ENCODE data around the gene BCAS3. TPM values are rescaled to one million over a fixed set of nuclear protein-coding genes. Genes with fewer than 3 reads are reported as not detected.
"Not testable (repeated sequence)": the region's sequence is repeated elsewhere in the genome, so short reads cannot be mapped to it uniquely, and the experiment has no call there.

Gene BCAS3
- total RNA-seq, 1 donor from 2014 or later: 64.9 TPM

DNA sequence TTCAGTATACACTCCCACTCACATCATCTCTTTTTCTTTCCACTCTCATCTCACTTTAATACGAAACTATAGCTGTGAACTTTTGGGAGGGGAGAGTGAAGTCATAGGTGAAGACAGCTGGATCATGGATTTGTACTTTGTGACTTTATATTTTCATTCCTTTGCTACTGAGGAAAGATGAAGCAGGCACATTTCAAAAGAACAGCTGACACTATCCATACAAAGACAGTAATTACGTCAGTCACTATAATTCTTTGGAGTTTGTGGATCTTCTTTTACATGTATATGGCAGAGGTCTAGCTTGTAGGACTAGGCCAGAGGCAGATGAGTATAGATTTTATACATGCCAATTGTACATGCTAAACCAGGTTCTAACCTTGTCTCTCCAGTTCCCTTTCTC, 346.3 kb downstream of the BCAS3 start:
- TF ChIP-seq, protein P1, sequence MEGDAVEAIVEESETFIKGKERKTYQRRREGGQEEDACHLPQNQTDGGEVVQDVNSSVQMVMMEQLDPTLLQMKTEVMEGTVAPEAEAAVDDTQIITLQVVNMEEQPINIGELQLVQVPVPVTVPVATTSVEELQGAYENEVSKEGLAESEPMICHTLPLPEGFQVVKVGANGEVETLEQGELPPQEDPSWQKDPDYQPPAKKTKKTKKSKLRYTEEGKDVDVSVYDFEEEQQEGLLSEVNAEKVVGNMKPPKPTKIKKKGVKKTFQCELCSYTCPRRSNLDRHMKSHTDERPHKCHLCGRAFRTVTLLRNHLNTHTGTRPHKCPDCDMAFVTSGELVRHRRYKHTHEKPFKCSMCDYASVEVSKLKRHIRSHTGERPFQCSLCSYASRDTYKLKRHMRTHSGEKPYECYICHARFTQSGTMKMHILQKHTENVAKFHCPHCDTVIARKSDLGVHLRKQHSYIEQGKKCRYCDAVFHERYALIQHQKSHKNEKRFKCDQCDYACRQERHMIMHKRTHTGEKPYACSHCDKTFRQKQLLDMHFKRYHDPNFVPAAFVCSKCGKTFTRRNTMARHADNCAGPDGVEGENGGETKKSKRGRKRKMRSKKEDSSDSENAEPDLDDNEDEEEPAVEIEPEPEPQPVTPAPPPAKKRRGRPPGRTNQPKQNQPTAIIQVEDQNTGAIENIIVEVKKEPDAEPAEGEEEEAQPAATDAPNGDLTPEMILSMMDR (IDR thresholded peaks at IDR 0.05; ENCODE audit: unreplicated experiment): no peak
- H3K4me1 Mint-ChIP-seq: peaks cover 25% of the 10 kb centered on the region
- H3K9me3 Mint-ChIP-seq: peaks cover 5% of the 10 kb centered on the region
- H3K4me3 Mint-ChIP-seq: no peak overlapping the region
- DNase-seq (ENCODE audit: low spot score in 2 of 2, unreplicated experiment in 2 of 2): no peak
- H3K36me3 Mint-ChIP-seq: peaks cover 2% of the 10 kb centered on the region
- peak overlapping the region; percentile 72 for H3K27ac Mint-ChIP-seq
- H3K27me3 Mint-ChIP-seq (ENCODE audit: low read depth): no peaks in the 10 kb centered on the region

DNA sequence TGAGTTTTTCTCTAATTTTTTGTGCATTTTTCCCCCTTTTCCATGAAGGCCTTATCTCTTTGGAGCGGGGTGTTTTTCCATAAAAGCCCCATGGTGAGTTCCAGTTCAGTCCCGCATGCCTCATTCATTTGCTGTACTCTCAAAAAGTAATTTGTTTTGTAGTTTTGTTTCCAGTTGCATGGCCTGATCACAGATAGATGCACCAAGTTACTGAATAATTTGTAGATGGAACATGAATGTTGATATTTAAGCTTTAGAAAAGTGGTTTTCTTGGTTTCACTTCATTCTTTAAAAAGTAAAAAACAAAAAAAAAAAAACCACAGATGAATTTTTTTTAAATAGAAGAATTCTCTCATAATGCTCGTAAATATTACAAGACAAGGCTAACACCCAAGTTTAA, 349.2 kb downstream of the BCAS3 start:
- Mint-ChIP-seq H3K27ac (peak overlapping the region; percentile 47), H3K36me3 (peaks cover 2% of the 10 kb centered on the region), H3K4me1 (peaks cover 23% of the 10 kb centered on the region), H3K4me3 (no peak overlapping the region), H3K27me3 (ENCODE audit: low read depth) (no peaks in the 10 kb centered on the region), H3K9me3 (peaks cover 5% of the 10 kb centered on the region)
- DNase-seq (ENCODE audit: low spot score in 2 of 2, unreplicated experiment in 2 of 2): no peak
- TF ChIP-seq, protein P1 (IDR thresholded peaks at IDR 0.05; ENCODE audit: unreplicated experiment): no peak

DNA sequence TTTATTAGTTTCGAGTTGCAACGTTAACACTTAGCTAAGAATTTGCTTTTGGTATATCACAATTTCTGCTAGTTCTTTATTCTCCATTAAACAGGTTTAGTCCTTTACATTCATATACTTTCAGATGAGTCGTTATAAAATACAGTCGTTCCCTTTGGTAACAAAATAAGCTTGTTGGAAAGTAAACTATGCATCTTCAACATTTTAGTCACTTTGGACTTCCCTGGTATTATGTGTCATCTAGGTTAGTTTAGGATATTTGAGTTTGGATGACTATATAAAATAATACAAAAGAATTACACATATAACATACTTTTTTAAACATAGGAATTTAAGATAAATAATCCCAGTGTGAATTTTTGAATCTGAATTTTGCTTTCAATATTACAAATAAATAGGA, 351.5 kb downstream of the BCAS3 start:
- Mint-ChIP-seq H3K9me3 (peaks cover 5% of the 10 kb centered on the region), H3K4me3 (no peak overlapping the region), H3K27ac (peak overlapping the region; percentile 47), H3K4me1 (peaks cover 22% of the 10 kb centered on the region), H3K36me3 (peaks cover 2% of the 10 kb centered on the region), H3K27me3 (ENCODE audit: low read depth) (no peaks in the 10 kb centered on the region)
- DNase-seq (ENCODE audit: low spot score in 2 of 2, unreplicated experiment in 2 of 2): no peak
- TF ChIP-seq, protein P1 (IDR thresholded peaks at IDR 0.05; ENCODE audit: unreplicated experiment): no peak

DNA sequence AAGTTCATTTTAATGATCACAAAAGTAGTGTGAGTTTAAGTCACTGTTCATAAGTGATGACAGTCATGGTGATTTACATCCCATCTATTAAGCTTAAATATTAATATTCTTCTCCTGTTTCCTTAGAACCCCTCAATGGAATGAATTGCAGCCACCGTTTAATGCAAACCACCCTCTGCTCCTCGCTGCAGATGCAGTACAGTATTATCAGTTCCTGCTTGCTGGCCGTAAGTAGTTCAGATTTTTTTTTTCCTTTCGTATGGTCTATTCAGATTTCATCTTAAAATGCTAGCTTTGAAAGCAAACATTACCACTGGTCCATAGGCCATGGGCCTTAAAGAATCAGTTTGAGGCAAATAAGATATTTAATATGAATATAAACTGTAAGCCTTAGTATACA, 363.0 kb downstream of the BCAS3 start:
- peaks cover 12% of the 10 kb centered on the region for H3K4me1 Mint-ChIP-seq

DNA sequence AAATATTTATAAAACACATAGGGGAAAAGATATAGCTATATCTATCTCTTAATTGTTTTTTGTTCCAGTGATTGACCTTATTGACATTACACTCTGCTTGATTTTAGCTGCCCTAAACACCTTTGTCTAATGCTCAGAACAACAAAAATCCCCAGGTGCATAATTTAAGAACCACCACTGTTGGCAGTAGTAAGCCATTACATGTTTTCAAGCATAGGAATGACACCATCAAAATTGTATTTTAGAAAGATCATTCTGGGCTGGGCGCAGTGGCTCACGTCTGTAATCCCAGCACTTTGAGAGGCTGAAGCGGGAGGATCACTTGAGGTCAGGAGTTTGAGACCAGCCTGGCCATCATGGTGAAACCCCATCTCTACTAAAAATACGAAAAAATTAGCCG, 364.7 kb downstream of the BCAS3 start:
- not testable (repeated sequence) for H3K27ac Mint-ChIP-seq; DNase-seq (ENCODE audit: low spot score in 2 of 2, unreplicated experiment in 2 of 2); H3K4me3 Mint-ChIP-seq; H3K9me3 Mint-ChIP-seq; H3K27me3 Mint-ChIP-seq (ENCODE audit: low read depth)
- peaks cover 16% of the 10 kb centered on the region for H3K36me3 Mint-ChIP-seq
- H3K4me1 Mint-ChIP-seq: peaks cover 16% of the 10 kb centered on the region

More for the DNA sequence above, 363.0 kb downstream of the BCAS3 start:
- Mint-ChIP-seq H3K27me3 (ENCODE audit: low read depth) (no peaks in the 10 kb centered on the region), H3K27ac (peak overlapping the region; percentile 7), H3K4me3 (no peak overlapping the region), H3K9me3 (peaks cover 10% of the 10 kb centered on the region), H3K36me3 (peaks cover 25% of the 10 kb centered on the region)
- TF ChIP-seq, protein P1 (IDR thresholded peaks at IDR 0.05; ENCODE audit: unreplicated experiment): no peak
- no peak for DNase-seq (ENCODE audit: low spot score in 2 of 2, unreplicated experiment in 2 of 2)

DNA sequence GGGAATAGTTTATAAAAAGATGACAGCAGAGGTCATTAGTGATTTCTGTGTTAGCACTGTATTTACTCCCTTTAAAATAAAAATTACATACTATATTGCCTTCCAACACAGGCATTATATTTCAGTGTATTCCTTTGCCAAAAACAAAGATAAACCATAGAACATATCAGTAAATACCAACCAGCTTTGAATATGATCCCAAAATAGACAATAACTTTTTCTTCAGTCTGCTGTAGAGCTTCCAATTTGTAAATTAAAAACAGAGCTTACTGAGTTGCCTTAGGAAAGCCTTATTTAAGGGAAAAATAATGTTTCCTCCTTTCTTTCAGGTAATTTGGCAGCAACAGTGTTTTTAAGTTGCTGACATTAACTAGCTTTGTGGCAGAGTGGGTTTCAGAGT, 369.9 kb downstream of the BCAS3 start:
- Mint-ChIP-seq H3K36me3 (peaks cover 6% of the 10 kb centered on the region), H3K4me3 (no peak overlapping the region), H3K9me3 (no peaks in the 10 kb centered on the region), H3K27ac (peak overlapping the region; percentile 49), H3K4me1 (peaks cover 12% of the 10 kb centered on the region), H3K27me3 (ENCODE audit: low read depth) (no peaks in the 10 kb centered on the region)
- DNase-seq (ENCODE audit: low spot score in 2 of 2, unreplicated experiment in 2 of 2): no peak
- TF ChIP-seq, protein P1 (IDR thresholded peaks at IDR 0.05; ENCODE audit: unreplicated experiment): no peak
